ENCODE results near the gene C16orf96. TPM values are rescaled to one million over a fixed set of nuclear protein-coding genes. Genes with fewer than 3 reads are reported as not detected.

C16orf96 gene
- total and polyA plus RNA-seq, 2 of the 8 experiments (the other 6 are each of a cell fraction or from before 2014, with no cell fraction given) = 1.0 to 1.3 TPM

GRCh38 chr16:4507588-4508345, 48.4 kb upstream of the C16orf96 start (continued):
- no peak for TF ChIP-seq ATF3 (IDR thresholded peaks at IDR 0.05; ENCODE audit: insufficient read depth, low read depth, low read length)
- TF ChIP-seq JUN (IDR thresholded peaks at IDR 0.05; ENCODE audit: low read depth, low read length) = no peak
- TF ChIP-seq SRF (IDR thresholded peaks at IDR 0.05; ENCODE audit: low read depth, low read length) = no peak
- no peak for TF ChIP-seq POU5F1 (IDR thresholded peaks at IDR 0.05; ENCODE audit: low read depth, low read length)
- no peak for TF ChIP-seq CREB1 (IDR thresholded peaks at IDR 0.05)
- TF ChIP-seq GTF2F1 (IDR thresholded peaks at IDR 0.05; ENCODE audit: borderline replicate concordance, low read depth, low read length) = no peak
- TF ChIP-seq NRF1 (IDR thresholded peaks at IDR 0.05; ENCODE audit: low read depth, low read length) = no peak
- no peak for TF ChIP-seq CTBP2 (IDR thresholded peaks at IDR 0.05; ENCODE audit: borderline replicate concordance, insufficient read depth, insufficient read length, low read length)

All from H1 (cell line).